Esophagus squamous epithelium (tissue), 5 donors: ENCODE results near the gene PPARA. TPM values are rescaled to one million over a fixed set of nuclear protein-coding genes. Genes with fewer than 3 reads are reported as not detected.

Experiments used
- DNase-seq: peaks from one replicate; lab custom pipeline; 2025; lab: John Stamatoyannopoulos, UW
- H3K27ac ChIP-seq, 4 donors: fragments of 200-600 bp; sonication (generic); one replicate each; pipeline ENCODE4 v1.5.1; 2016 to 2019; ENCODE audit warnings: mild to moderate bottlenecking in 1 of 4
- H3K27me3 ChIP-seq, 4 donors: fragments of 200-600 bp; sonication (generic); 1 replicate in 3 of 4; 2 replicates in 1 of 4; pipeline versions ENCODE4 v1.5.1 to v1.6.0; 2017 to 2021; ENCODE audit warnings: antibody characterized with exemption in 1 of 4
- H3K36me3 ChIP-seq, 3 donors: fragments of 200-600 bp; sonication (generic); one replicate each; pipeline ENCODE4 v1.5.1; 2016 to 2019
- H3K4me1 ChIP-seq, 3 donors: fragments of 200-600 bp; sonication (generic); one replicate each; pipeline ENCODE4 v1.5.1; 2017 to 2019
- H3K4me3 ChIP-seq, 4 donors: fragments of 200-600 bp; sonication (generic); 1 replicate in 3 of 4; 2 replicates in 1 of 4; pipeline ENCODE4 v1.5.1; 2016 to 2019; ENCODE audit warnings: mild to moderate bottlenecking in 2 of 4, moderate library complexity in 1 of 4
- H3K9me3 ChIP-seq, 3 donors: fragments of 200-600 bp; sonication (generic); one replicate each; pipeline ENCODE4 v1.5.1; 2016 to 2019
- POLR2A ChIP-seq, 4 donors: fragments of 450-650 bp; IDR thresholded peaks; one replicate each; pipeline ENCODE4 v1.6.1; 2017; ENCODE audit warnings: antibody characterized with exemption in 4 of 4, mild to moderate bottlenecking in 4 of 4, moderate library complexity in 3 of 4
- WGBS, 2 donors: methylation state at CpG; one replicate each; pipeline ENCODE4 v1.1.5; 2018; 5-methylcytosine and 5-hydroxymethylcytosine counted together
- intact Hi-C: fragments of 100-400 bp; cut with DNase I; formaldehyde crosslinking; loops from one replicate; pipeline ENCODE4 v1.15.0; 2022
- total RNA-seq, 4 donors: library from RNA; depleted of rRNA; stranded (reverse); fragments of >200 nt; gene quantifications; one replicate each; pipeline ENCODE4 v1.1.0, GENCODE V29; 2016
- TF ChIP-seq, protein P1 (sequence below), 6 experiments: fragments of 450-650 bp in 4 of 6; fragments of 200-600 bp in 2 of 6; sonication (generic) in 2 of 6; IDR thresholded peaks; one replicate each; pipeline ENCODE4 v1.5.1; 2016 to 2019; ENCODE audit warnings: antibody characterized with exemption in 6 of 6, mild to moderate bottlenecking in 4 of 6, moderate library complexity in 4 of 6
- donor health status: DM: yes; HTN: yes; CAD: no.

Gene PPARA
- total RNA-seq, 4 donors from 2014 or later = 7.7 to 18.5 (median 10.1) TPM

GRCh38 chr22:46225631-46226030 lies 75.3 kb downstream of the PPARA start:
- no peaks in the 10 kb centered on the region for H3K4me1 ChIP-seq
- no peaks in the 10 kb centered on the region for H3K27me3 ChIP-seq
- TF ChIP-seq, protein P1, sequence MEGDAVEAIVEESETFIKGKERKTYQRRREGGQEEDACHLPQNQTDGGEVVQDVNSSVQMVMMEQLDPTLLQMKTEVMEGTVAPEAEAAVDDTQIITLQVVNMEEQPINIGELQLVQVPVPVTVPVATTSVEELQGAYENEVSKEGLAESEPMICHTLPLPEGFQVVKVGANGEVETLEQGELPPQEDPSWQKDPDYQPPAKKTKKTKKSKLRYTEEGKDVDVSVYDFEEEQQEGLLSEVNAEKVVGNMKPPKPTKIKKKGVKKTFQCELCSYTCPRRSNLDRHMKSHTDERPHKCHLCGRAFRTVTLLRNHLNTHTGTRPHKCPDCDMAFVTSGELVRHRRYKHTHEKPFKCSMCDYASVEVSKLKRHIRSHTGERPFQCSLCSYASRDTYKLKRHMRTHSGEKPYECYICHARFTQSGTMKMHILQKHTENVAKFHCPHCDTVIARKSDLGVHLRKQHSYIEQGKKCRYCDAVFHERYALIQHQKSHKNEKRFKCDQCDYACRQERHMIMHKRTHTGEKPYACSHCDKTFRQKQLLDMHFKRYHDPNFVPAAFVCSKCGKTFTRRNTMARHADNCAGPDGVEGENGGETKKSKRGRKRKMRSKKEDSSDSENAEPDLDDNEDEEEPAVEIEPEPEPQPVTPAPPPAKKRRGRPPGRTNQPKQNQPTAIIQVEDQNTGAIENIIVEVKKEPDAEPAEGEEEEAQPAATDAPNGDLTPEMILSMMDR (IDR thresholded peaks at IDR 0.05) = no peak
- no peak for TF ChIP-seq POLR2A (IDR thresholded peaks at IDR 0.05)
- DNase-seq = no peak
- H3K9me3 ChIP-seq = no peaks in the 10 kb centered on the region
- peaks cover 0 to 60% (median 4%) of the 10 kb centered on the region in 3 donors for H3K36me3 ChIP-seq
- no peak overlapping the region for H3K4me3 ChIP-seq
- intact Hi-C loops = no loop called here
- H3K27ac ChIP-seq = no peak overlapping the region
- WGBS, 2 donors = 94 to 100% methylated on average over 7 of the region's 7 CpGs

DNA sequence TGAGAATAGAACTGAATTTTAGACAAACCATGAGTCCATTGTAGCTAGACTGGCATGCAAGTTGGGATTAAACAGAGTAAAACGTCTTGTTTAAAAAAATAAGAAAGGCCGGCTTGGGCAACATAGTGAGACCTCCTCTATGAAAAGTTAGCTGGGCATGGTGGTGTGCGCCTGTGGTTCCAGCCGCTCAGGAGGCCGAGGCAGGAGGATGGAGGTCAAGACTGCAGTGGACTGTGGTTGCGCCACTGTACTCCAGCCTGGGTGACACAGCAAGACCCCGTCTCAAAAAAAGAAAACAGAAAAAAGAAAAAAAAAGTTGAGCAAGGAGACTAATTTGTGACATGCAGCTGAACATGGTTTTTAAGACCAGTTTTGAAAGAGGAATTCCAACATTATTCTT lies 76.3 kb downstream of the PPARA start:
- Histone ChIP-seq H3K27ac (no peak overlapping the region), H3K9me3 (no peaks in the 10 kb centered on the region), H3K4me1 (no peaks in the 10 kb centered on the region), H3K4me3 (no peak overlapping the region), H3K27me3 (no peaks in the 10 kb centered on the region), H3K36me3 (peaks cover 0 to 54% (median 0%) of the 10 kb centered on the region in 3 donors)
- DNase-seq = no peak
- intact Hi-C loops = no loop called here
- TF ChIP-seq POLR2A (IDR thresholded peaks at IDR 0.05) = no peak
- TF ChIP-seq, protein P1 (IDR thresholded peaks at IDR 0.05) = no peak
- WGBS, 2 donors = 91 to 92% methylated on average over 7 of the region's 7 CpGs

- WGBS, 2 donors = 83 to 96% methylated on average over 2 to 7 of the region's 8 CpGs
These were observed 79.4 kb downstream of the PPARA start for GRCh38 chr22:46229701-46230100.

GRCh38 chr22:46230262-46230901 lies 80.1 kb downstream of the PPARA start:
- Histone ChIP-seq H3K27ac (no peak overlapping the region), H3K4me1 (peaks cover 0 to 5% (median 0%) of the 10 kb centered on the region in 3 donors), H3K9me3 (no peaks in the 10 kb centered on the region), H3K27me3 (no peaks in the 10 kb centered on the region), H3K4me3 (no peak overlapping the region), H3K36me3 (peaks cover 0 to 48% (median 0%) of the 10 kb centered on the region in 3 donors)
- intact Hi-C loops = no loop called here
- DNase-seq = no peak
- no peak for TF ChIP-seq POLR2A (IDR thresholded peaks at IDR 0.05)
- TF ChIP-seq, protein P1 (IDR thresholded peaks at IDR 0.05) = no peak
- 88 to 91% methylated on average over 10 to 13 of the region's 13 CpGs for WGBS, 2 donors

More at GRCh38 chr22:46229701-46230100, 79.4 kb downstream of the PPARA start:
- no peaks in the 10 kb centered on the region for H3K27me3 ChIP-seq
- H3K4me3 ChIP-seq = no peak overlapping the region
- peaks cover 0 to 48% (median 0%) of the 10 kb centered on the region in 3 donors for H3K36me3 ChIP-seq
- DNase-seq = no peak
- peaks cover 0 to 5% (median 0%) of the 10 kb centered on the region in 3 donors for H3K4me1 ChIP-seq
- H3K9me3 ChIP-seq = no peaks in the 10 kb centered on the region
- no peak overlapping the region for H3K27ac ChIP-seq
- intact Hi-C loops = no loop called here
- TF ChIP-seq, protein P1 (IDR thresholded peaks at IDR 0.05) = no peak
- no peak for TF ChIP-seq POLR2A (IDR thresholded peaks at IDR 0.05)

DNA sequence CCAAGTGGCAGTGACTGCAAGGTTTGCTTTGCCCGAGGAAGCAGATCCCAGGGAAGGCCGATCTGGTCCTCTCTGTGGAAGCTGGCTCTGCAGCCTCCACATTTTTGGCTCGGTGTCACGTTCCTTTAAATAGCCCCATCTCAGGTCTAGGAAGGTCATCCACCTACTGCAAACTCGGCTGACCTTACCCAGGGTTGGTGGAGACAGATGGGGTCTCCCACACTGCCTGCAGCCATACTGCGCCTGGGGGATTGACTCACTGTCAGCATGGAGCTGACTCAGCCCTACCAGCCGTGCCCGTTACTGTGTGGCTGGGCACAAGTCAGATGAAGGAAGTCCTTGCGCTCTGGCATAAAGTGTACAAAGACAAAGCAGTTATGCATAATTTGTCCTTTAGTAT lies 82.9 kb downstream of the PPARA start:
- Histone ChIP-seq H3K27ac (no peak overlapping the region), H3K4me1 (peaks cover 0 to 5% (median 0%) of the 10 kb centered on the region in 3 donors)

More for the DNA sequence above, 82.9 kb downstream of the PPARA start:
- intact Hi-C loops = no loop called here
- Histone ChIP-seq H3K9me3 (no peaks in the 10 kb centered on the region), H3K4me3 (no peak overlapping the region), H3K36me3 (peaks cover 0 to 62% (median 0%) of the 10 kb centered on the region in 3 donors), H3K27me3 (no peaks in the 10 kb centered on the region)
- no peak for DNase-seq
- TF ChIP-seq, protein P1 (IDR thresholded peaks at IDR 0.05) = no peak
- TF ChIP-seq POLR2A (IDR thresholded peaks at IDR 0.05) = no peak
- WGBS, 2 donors = 43 to 54% methylated on average over 5 to 9 of the region's 9 CpGs
